ENCODE measurements around the gene SUMO2. TPM values are rescaled to one million over a fixed set of nuclear protein-coding genes. Genes with fewer than 3 reads are reported as not detected.

The SUMO2 gene
- total and polyA plus RNA-seq, 2 of the 13 experiments (the other 11 are each of a cell fraction or from before 2014, with no cell fraction given): 337 to 553 TPM

DNA sequence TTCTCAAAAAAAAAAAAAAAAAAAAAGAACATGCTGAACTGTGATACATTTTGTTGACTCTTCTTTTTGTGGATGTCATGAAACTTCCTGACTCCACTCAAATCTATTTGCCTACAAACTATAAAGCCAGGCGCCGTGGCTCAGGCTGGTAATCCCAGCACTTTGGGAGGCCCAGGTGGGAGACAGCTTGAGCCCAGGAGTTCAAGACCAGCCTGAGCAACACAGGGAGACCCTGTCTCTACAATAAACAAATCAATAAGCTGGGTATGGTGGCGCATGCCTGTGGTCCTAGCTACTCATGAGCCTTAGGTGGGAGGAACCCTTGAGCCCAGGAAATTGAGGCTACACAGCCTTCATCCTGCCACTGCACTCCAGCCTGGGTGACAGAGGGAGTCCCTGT lies 49.8 kb downstream of the SUMO2 start (continued):
- TF ChIP-seq, protein P1, sequence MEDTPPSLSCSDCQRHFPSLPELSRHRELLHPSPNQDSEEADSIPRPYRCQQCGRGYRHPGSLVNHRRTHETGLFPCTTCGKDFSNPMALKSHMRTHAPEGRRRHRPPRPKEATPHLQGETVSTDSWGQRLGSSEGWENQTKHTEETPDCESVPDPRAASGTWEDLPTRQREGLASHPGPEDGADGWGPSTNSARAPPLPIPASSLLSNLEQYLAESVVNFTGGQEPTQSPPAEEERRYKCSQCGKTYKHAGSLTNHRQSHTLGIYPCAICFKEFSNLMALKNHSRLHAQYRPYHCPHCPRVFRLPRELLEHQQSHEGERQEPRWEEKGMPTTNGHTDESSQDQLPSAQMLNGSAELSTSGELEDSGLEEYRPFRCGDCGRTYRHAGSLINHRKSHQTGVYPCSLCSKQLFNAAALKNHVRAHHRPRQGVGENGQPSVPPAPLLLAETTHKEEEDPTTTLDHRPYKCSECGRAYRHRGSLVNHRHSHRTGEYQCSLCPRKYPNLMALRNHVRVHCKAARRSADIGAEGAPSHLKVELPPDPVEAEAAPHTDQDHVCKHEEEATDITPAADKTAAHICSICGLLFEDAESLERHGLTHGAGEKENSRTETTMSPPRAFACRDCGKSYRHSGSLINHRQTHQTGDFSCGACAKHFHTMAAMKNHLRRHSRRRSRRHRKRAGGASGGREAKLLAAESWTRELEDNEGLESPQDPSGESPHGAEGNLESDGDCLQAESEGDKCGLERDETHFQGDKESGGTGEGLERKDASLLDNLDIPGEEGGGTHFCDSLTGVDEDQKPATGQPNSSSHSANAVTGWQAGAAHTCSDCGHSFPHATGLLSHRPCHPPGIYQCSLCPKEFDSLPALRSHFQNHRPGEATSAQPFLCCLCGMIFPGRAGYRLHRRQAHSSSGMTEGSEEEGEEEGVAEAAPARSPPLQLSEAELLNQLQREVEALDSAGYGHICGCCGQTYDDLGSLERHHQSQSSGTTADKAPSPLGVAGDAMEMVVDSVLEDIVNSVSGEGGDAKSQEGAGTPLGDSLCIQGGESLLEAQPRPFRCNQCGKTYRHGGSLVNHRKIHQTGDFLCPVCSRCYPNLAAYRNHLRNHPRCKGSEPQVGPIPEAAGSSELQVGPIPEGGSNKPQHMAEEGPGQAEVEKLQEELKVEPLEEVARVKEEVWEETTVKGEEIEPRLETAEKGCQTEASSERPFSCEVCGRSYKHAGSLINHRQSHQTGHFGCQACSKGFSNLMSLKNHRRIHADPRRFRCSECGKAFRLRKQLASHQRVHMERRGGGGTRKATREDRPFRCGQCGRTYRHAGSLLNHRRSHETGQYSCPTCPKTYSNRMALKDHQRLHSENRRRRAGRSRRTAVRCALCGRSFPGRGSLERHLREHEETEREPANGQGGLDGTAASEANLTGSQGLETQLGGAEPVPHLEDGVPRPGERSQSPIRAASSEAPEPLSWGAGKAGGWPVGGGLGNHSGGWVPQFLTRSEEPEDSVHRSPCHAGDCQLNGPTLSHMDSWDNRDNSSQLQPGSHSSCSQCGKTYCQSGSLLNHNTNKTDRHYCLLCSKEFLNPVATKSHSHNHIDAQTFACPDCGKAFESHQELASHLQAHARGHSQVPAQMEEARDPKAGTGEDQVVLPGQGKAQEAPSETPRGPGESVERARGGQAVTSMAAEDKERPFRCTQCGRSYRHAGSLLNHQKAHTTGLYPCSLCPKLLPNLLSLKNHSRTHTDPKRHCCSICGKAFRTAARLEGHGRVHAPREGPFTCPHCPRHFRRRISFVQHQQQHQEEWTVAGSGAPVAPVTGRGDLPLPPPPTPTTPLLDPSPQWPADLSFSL (CRISPR knock-in tag; IDR thresholded peaks at IDR 0.05): no peak
- TF ChIP-seq, protein P2, sequence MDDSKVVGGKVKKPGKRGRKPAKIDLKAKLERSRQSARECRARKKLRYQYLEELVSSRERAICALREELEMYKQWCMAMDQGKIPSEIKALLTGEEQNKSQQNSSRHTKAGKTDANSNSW (CRISPR knock-in tag; IDR thresholded peaks at IDR 0.05; ENCODE audit: borderline replicate concordance): no peak
- TF ChIP-seq, protein P3, sequence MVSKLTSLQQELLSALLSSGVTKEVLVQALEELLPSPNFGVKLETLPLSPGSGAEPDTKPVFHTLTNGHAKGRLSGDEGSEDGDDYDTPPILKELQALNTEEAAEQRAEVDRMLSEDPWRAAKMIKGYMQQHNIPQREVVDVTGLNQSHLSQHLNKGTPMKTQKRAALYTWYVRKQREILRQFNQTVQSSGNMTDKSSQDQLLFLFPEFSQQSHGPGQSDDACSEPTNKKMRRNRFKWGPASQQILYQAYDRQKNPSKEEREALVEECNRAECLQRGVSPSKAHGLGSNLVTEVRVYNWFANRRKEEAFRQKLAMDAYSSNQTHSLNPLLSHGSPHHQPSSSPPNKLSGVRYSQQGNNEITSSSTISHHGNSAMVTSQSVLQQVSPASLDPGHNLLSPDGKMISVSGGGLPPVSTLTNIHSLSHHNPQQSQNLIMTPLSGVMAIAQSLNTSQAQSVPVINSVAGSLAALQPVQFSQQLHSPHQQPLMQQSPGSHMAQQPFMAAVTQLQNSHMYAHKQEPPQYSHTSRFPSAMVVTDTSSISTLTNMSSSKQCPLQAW (CRISPR knock-in tag; IDR thresholded peaks at IDR 0.05): no peak
- TF ChIP-seq, protein P4, sequence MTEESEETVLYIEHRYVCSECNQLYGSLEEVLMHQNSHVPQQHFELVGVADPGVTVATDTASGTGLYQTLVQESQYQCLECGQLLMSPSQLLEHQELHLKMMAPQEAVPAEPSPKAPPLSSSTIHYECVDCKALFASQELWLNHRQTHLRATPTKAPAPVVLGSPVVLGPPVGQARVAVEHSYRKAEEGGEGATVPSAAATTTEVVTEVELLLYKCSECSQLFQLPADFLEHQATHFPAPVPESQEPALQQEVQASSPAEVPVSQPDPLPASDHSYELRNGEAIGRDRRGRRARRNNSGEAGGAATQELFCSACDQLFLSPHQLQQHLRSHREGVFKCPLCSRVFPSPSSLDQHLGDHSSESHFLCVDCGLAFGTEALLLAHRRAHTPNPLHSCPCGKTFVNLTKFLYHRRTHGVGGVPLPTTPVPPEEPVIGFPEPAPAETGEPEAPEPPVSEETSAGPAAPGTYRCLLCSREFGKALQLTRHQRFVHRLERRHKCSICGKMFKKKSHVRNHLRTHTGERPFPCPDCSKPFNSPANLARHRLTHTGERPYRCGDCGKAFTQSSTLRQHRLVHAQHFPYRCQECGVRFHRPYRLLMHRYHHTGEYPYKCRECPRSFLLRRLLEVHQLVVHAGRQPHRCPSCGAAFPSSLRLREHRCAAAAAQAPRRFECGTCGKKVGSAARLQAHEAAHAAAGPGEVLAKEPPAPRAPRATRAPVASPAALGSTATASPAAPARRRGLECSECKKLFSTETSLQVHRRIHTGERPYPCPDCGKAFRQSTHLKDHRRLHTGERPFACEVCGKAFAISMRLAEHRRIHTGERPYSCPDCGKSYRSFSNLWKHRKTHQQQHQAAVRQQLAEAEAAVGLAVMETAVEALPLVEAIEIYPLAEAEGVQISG (CRISPR knock-in tag; IDR thresholded peaks at IDR 0.05): 0 out of 2 replicates have a peak, but pooled peaks have one; percentile 8
- TF ChIP-seq NFE2L1 (CRISPR knock-in tag; IDR thresholded peaks at IDR 0.05; ENCODE audit: borderline replicate concordance): no peak
- TF ChIP-seq PHF21A (CRISPR knock-in tag; IDR thresholded peaks at IDR 0.05): peak; percentile 56
- peak; percentile 14; the same call in 1 of the 2 replicates for TF ChIP-seq MED1 (CRISPR knock-in tag; IDR thresholded peaks at IDR 0.05)
- no peak for TF ChIP-seq FOXA1 (IDR thresholded peaks at IDR 0.05)
- no peak for TF ChIP-seq FOXA1 (CRISPR knock-in tag; IDR thresholded peaks at IDR 0.05)
- TF ChIP-seq HDAC1 (CRISPR knock-in tag; IDR thresholded peaks at IDR 0.05): 0 out of 2 replicates have a peak, but pooled peaks have one; percentile 5
- no peak for TF ChIP-seq FIP1L1 (IDR thresholded peaks at IDR 0.05; ENCODE audit: borderline replicate concordance, insufficient read depth, low read depth, low read length)
- TF ChIP-seq ZNF790 (CRISPR knock-in tag; IDR thresholded peaks at IDR 0.05; ENCODE audit: borderline replicate concordance): no peak
- TF ChIP-seq SAP130 (CRISPR knock-in tag; IDR thresholded peaks at IDR 0.05; ENCODE audit: low read depth): peak; percentile 56
- TF ChIP-seq SRY (CRISPR knock-in tag; IDR thresholded peaks at IDR 0.05): no peak
- TF ChIP-seq MATR3 (CRISPR knock-in tag; IDR thresholded peaks at IDR 0.05): no peak
- TF ChIP-seq ZBTB7A (CRISPR knock-in tag; IDR thresholded peaks at IDR 0.05): peak; percentile 47; the same call in 1 of the 2 replicates
- TF ChIP-seq EEA1 (CRISPR knock-in tag; IDR thresholded peaks at IDR 0.05; ENCODE audit: borderline replicate concordance): no peak
- TF ChIP-seq, protein P5, sequence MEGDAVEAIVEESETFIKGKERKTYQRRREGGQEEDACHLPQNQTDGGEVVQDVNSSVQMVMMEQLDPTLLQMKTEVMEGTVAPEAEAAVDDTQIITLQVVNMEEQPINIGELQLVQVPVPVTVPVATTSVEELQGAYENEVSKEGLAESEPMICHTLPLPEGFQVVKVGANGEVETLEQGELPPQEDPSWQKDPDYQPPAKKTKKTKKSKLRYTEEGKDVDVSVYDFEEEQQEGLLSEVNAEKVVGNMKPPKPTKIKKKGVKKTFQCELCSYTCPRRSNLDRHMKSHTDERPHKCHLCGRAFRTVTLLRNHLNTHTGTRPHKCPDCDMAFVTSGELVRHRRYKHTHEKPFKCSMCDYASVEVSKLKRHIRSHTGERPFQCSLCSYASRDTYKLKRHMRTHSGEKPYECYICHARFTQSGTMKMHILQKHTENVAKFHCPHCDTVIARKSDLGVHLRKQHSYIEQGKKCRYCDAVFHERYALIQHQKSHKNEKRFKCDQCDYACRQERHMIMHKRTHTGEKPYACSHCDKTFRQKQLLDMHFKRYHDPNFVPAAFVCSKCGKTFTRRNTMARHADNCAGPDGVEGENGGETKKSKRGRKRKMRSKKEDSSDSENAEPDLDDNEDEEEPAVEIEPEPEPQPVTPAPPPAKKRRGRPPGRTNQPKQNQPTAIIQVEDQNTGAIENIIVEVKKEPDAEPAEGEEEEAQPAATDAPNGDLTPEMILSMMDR (CRISPR knock-in tag; IDR thresholded peaks at IDR 0.05): no peak

Measured in HepG2 (cell line).